Thyroid gland (tissue), 4 donors: Measurements from ENCODE around the gene SF3B2. TPM values are rescaled to one million over a fixed set of nuclear protein-coding genes. Genes with fewer than 3 reads are reported as not detected.
A peak's percentile ranks its signal among the peaks of the same experiment; 100 is the strongest.

Experiments
- DNase-seq, 2 donors: peaks; one replicate each; pipeline ENCODE4 v3.0.0-alpha.2; 2019
- H3K27ac ChIP-seq, 3 donors: fragments of 200-600 bp; sonication (generic); 1 replicate in 2 of 3; 2 replicates in 1 of 3; pipeline ENCODE4 v1.5.1; 2016 to 2019; ENCODE audit warnings: mild to moderate bottlenecking in 1 of 3, moderate library complexity in 1 of 3
- H3K27me3 ChIP-seq: fragments of 200-600 bp; sonication (generic); one replicate; pipeline ENCODE4 v1.5.1; 2019
- H3K36me3 ChIP-seq, 2 donors: fragments of 200-600 bp; sonication (generic); one replicate each; pipeline ENCODE4 v1.5.1; 2016 to 2019
- H3K4me1 ChIP-seq, 2 donors: fragments of 200-600 bp; sonication (generic); one replicate each; pipeline ENCODE4 v1.5.1; 2017 to 2019
- H3K4me3 ChIP-seq, 3 donors: fragments of 200-600 bp; sonication (generic); replicated peaks in 1 of 3; 1 replicate in 2 of 3; 2 replicates in 1 of 3; pipeline ENCODE4 v1.5.1; 2016; ENCODE audit warnings: mild to moderate bottlenecking in 1 of 3
- H3K9me3 ChIP-seq: fragments of 200-600 bp; sonication (generic); one replicate; pipeline ENCODE4 v1.5.1; 2017
- CTCF ChIP-seq, 6 experiments: fragments of 200-600 bp in 3 of 6; fragments of 450-650 bp in 3 of 6; sonication (generic) in 3 of 6; IDR thresholded peaks; one replicate each; pipeline ENCODE4 v1.5.1; 2016 to 2019; ENCODE audit warnings: antibody characterized with exemption in 6 of 6, mild to moderate bottlenecking in 2 of 6, inconsistent platforms in 1 of 6, moderate library complexity in 1 of 6
- POLR2A ChIP-seq, 2 donors: fragments of 450-650 bp; IDR thresholded peaks; one replicate each; pipeline ENCODE4 v1.6.1; 2017; ENCODE audit warnings: antibody characterized with exemption in 2 of 2, mild to moderate bottlenecking in 2 of 2, moderate library complexity in 1 of 2
- WGBS, 2 donors: methylation state at CpG; one replicate each; pipeline ENCODE4 v1.1.5; 2017; 5-methylcytosine and 5-hydroxymethylcytosine counted together
- intact Hi-C: fragments of 100-400 bp; cut with DNase I; formaldehyde crosslinking; loops from one replicate; pipeline ENCODE4 v1.15.1; 2023
- total RNA-seq, 4 donors: library from RNA; depleted of rRNA; stranded (reverse); fragments of >200 nt; gene quantifications; one replicate each; pipeline ENCODE4 v1.2.3, GENCODE V29; 2016

Gene SF3B2
- total RNA-seq, 4 donors from 2014 or later, result 149 to 231 (median 158) TPM

DNA sequence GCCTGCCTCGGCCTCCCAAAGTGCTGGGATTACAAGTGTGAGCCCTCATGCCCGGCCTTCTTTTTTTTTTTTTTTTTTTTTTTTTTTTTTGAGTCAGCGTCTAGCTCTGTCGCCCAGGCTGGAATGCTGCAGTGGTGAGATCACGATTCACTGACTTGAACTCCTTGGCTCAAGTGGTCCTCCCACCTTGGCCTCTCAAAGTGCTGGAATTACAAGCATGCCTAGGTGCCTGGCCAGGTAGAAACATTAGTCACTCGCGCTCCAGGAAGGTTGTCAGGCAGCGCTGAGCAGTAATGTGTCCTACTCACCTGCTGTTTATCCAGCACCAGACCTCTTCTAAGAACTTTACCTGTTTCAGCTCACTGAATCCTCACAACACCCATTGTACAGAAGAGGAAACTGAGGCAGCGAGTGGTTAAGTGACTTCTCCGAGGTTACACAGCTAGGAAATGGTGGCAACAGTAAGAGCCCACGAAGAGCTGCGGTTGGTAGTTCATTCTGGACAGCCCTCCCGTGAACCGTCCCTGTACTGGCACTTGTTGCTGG is 40.9 kb upstream of the SF3B2 start:
- no peak overlapping the region for H3K4me3 ChIP-seq
- peaks cover 12 to 39% of the 10 kb centered on the region in 2 donors for H3K4me1 ChIP-seq
- peak; percentile 98 for DNase-seq

DNA sequence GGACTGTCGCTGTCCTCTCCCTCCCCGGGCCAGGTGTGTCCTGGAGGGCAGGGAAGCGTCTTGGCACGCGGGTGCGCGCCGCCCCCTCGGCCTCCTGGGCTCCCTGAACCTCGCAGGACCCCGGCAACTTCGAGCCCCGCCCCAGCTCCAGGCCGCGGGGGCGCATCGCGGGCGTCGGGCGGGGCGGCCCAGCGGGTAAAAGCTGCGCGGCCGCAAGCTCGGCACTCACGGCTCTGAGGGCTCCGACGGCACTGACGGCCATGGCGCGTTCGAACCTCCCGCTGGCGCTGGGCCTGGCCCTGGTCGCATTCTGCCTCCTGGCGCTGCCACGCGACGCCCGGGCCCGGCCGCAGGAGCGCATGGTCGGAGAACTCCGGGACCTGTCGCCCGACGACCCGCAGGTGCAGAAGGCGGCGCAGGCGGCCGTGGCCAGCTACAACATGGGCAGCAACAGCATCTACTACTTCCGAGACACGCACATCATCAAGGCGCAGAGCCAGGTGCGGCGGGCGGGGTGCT is 40.3 kb upstream of the SF3B2 start, which contains the start of gene CST6:
TSS of gene CST6 (plus strand) at position 224 of the 519 bp plus-strand sequence. CDS start at position 261, 37 bp downstream.
- Histone ChIP-seq H3K9me3 (no peaks in the 10 kb centered on the region), H3K36me3 (no peaks in the 10 kb centered on the region), H3K4me3 (no peak within 1 kb of the TSS), H3K4me1 (peaks cover 12 to 39% of the 10 kb centered on the region in 2 donors), H3K27me3 (no peaks in the 10 kb centered on the region), H3K27ac (peak within 1 kb of the TSS; percentile 91 to 94 (median 93))
- TF ChIP-seq POLR2A (IDR thresholded peaks at IDR 0.05) (no peak), CTCF (IDR thresholded peaks at IDR 0.05) (no peak)
- peak; percentile 55 to 57 for DNase-seq
- WGBS, 2 donors, result 15 to 32% methylated on average over 10 to 16 of the region's 61 CpGs
- intact Hi-C loops, result no loop called here

More for the DNA sequence above, 40.9 kb upstream of the SF3B2 start:
- TF ChIP-seq CTCF (IDR thresholded peaks at IDR 0.05) (peak in 1 of 6 experiments; percentile 9), POLR2A (IDR thresholded peaks at IDR 0.05) (peak in 1 of 2 donors; percentile 58)
- Histone ChIP-seq H3K36me3 (no peaks in the 10 kb centered on the region), H3K9me3 (no peaks in the 10 kb centered on the region), H3K27ac (peak overlapping the region; percentile 91 to 94 (median 93)), H3K27me3 (no peaks in the 10 kb centered on the region)
- intact Hi-C loops, result no loop called here
- 22 to 26% methylated on average over 10 to 12 of the region's 14 CpGs for WGBS, 2 donors

DNA sequence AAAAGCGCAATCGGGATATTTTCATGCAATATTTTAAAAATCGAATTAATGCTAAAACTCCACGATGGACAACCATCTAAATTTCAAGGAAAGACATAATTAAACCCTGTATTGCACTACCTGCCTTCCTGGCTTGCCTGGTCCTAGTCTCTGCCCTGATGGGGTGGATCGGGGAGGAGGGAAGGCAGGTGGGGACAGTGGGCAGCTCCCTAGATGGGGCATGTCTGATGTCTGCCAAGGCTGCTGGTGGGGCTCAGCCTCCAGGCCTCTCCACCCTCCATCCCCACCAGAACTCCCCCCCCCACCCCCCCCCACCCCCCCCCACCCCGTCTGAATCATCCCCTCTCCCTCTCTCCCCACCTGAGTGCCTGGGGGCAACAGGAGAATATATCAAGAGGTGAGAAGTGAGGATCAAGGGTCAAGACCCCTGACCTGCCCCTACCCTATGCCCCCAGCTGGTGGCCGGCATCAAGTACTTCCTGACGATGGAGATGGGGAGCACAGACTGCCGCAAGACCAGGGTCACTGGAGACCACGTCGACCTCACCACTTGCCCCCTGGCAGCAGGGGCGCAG is 39.7 kb upstream of the SF3B2 start:
- no peak for DNase-seq
- H3K27ac ChIP-seq, result peak overlapping the region; percentile 91 to 94 (median 93)
- peaks cover 12 to 39% of the 10 kb centered on the region in 2 donors for H3K4me1 ChIP-seq
- H3K27me3 ChIP-seq, result no peaks in the 10 kb centered on the region
- no peaks in the 10 kb centered on the region for H3K9me3 ChIP-seq
- WGBS, 2 donors, result 53 to 55% methylated on average over 12 of the region's 12 CpGs
- H3K4me3 ChIP-seq, result no peak overlapping the region
- intact Hi-C loops, result no loop called here
- no peaks in the 10 kb centered on the region for H3K36me3 ChIP-seq
- TF ChIP-seq CTCF (IDR thresholded peaks at IDR 0.05) (no peak), POLR2A (IDR thresholded peaks at IDR 0.05) (no peak)

- intact Hi-C loops, result no loop called here
- Histone ChIP-seq H3K9me3 (no peaks in the 10 kb centered on the region), H3K27me3 (no peaks in the 10 kb centered on the region), H3K4me1 (peaks cover 12 to 37% of the 10 kb centered on the region in 2 donors), H3K36me3 (no peaks in the 10 kb centered on the region), H3K4me3 (no peak overlapping the region), H3K27ac (peak overlapping the region; percentile 23 to 91 (median 29))
- no peak for TF ChIP-seq POLR2A (IDR thresholded peaks at IDR 0.05)
- TF ChIP-seq CTCF (IDR thresholded peaks at IDR 0.05), result no peak
- WGBS, 2 donors, result 31 to 36% methylated on average over 10 to 11 of the region's 12 CpGs
- DNase-seq, result peak; percentile 75 to 79
Measured at GRCh38 chr11:66012946-66013761, 39.0 kb upstream of the SF3B2 start.
